ENCODE measurements around the gene DEGS2. TPM values are rescaled to one million over a fixed set of nuclear protein-coding genes. Genes with fewer than 3 reads are reported as not detected.

Gene DEGS2
- total RNA-seq, 1 experiment from 2014 or later = 1.6 TPM

DNA sequence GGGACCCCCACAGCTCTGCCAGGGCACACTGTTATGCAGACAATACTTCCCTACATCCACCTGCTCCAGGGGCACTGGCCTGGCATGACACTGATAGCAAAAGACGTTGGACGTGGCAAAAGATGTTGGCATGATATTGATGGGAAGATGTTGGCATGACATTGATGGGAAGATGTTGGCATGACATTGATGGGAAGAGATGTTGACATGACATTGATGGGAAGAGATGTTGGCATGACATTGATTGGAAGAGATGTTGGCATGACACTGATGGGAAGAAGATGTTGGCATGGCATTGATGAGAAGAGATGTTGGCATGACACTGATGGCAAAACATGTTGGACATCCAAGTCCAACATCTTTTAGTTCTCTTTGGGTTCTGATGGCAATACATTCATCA lies 11.4 kb upstream of the DEGS2 start:
- no peaks in the 10 kb centered on the region for H4K20me1 ChIP-seq (ENCODE audit: low read length)
- H3K79me2 ChIP-seq (ENCODE audit: low read length) = no peaks in the 10 kb centered on the region
- intact Hi-C loops (cut with micrococcal nuclease) = no loop called here
- no peak overlapping the region for H3K4me3 ChIP-seq (ENCODE audit: low read length)
- no peak overlapping the region for H2AFZ ChIP-seq (ENCODE audit: low read length)
- no TSS peak for BruUV-seq (replicated peaks)
- no peaks in the 10 kb centered on the region for H3F3A ChIP-seq (ENCODE audit: low read length, unreplicated experiment)
- H3K4me1 ChIP-seq (ENCODE audit: insufficient read depth, low read length) = no peaks in the 10 kb centered on the region
- ChIA-PET POLR2A (ENCODE audit: unreplicated experiment) (no interaction called here), CTCF (no interaction called here)
- H3K27ac ChIP-seq (ENCODE audit: low read length) = no peak overlapping the region
- no peak overlapping the region for H3K9ac ChIP-seq (ENCODE audit: low read length)
- no peak for TF ChIP-seq EZH2 (IDR thresholded peaks at IDR 0.05; ENCODE audit: low read length, unreplicated experiment)
- TF ChIP-seq EZH2phosphoT487 (IDR thresholded peaks at IDR 0.05; ENCODE audit: borderline replicate concordance, low read length) = no peak
- TF ChIP-seq, protein P1, sequence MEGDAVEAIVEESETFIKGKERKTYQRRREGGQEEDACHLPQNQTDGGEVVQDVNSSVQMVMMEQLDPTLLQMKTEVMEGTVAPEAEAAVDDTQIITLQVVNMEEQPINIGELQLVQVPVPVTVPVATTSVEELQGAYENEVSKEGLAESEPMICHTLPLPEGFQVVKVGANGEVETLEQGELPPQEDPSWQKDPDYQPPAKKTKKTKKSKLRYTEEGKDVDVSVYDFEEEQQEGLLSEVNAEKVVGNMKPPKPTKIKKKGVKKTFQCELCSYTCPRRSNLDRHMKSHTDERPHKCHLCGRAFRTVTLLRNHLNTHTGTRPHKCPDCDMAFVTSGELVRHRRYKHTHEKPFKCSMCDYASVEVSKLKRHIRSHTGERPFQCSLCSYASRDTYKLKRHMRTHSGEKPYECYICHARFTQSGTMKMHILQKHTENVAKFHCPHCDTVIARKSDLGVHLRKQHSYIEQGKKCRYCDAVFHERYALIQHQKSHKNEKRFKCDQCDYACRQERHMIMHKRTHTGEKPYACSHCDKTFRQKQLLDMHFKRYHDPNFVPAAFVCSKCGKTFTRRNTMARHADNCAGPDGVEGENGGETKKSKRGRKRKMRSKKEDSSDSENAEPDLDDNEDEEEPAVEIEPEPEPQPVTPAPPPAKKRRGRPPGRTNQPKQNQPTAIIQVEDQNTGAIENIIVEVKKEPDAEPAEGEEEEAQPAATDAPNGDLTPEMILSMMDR (conservative IDR thresholded peaks at IDR 0.05; ENCODE audit: low read depth, low read length) = no peak
- H3K4me2 ChIP-seq (ENCODE audit: low read length) = no peak overlapping the region
- no peak for ATAC-seq
- H3K9me3 ChIP-seq (ENCODE audit: low read length) = no peaks in the 10 kb centered on the region
- DNase-seq = no peak
- no peaks in the 10 kb centered on the region for H3K36me3 ChIP-seq (ENCODE audit: low read depth, low read length)
- H3K27me3 ChIP-seq (ENCODE audit: low read length) = no peaks in the 10 kb centered on the region
- H3K9me2 ChIP-seq (replicated peaks; ENCODE audit: low read length) = no peaks in the 10 kb centered on the region

DNA sequence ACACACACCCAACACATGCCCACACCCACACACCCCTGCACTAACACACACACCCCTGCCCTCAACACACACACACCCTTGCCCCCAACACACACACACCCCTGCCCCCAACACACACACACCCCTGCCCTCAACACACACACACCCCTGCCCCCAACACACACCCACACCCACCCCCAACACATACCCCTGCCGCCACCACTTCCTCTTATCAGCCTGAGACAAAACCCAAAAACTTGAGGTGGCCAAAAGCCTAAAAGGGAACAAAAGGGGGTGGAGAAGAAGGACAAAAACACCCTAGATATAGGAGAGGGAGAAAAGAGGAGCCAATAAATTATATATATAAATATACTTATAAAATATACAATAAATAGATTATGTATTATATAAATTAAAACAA lies 9.1 kb upstream of the DEGS2 start:
- Histone ChIP-seq H3K4me2 (ENCODE audit: low read length) (no peak overlapping the region), H2AFZ (ENCODE audit: low read length) (no peak overlapping the region), H3K9me3 (ENCODE audit: low read length) (no peaks in the 10 kb centered on the region), H3K27ac (ENCODE audit: low read length) (no peak overlapping the region), H3K9me2 (replicated peaks; ENCODE audit: low read length) (no peaks in the 10 kb centered on the region), H3K4me3 (ENCODE audit: low read length) (no peak overlapping the region), H3K9ac (ENCODE audit: low read length) (no peak overlapping the region), H3K4me1 (ENCODE audit: insufficient read depth, low read length) (no peaks in the 10 kb centered on the region), H3K79me2 (ENCODE audit: low read length) (no peaks in the 10 kb centered on the region), H3K36me3 (ENCODE audit: low read depth, low read length) (no peaks in the 10 kb centered on the region), H3F3A (ENCODE audit: low read length, unreplicated experiment) (no peaks in the 10 kb centered on the region), H3K27me3 (ENCODE audit: low read length) (no peaks in the 10 kb centered on the region), H4K20me1 (ENCODE audit: low read length) (no peaks in the 10 kb centered on the region)
- no peak for ATAC-seq
- intact Hi-C loops (cut with micrococcal nuclease) = no loop called here
- BruUV-seq (replicated peaks) = no TSS peak
- no peak for DNase-seq
- ChIA-PET POLR2A (ENCODE audit: unreplicated experiment) (no interaction called here), CTCF (no interaction called here)
- TF ChIP-seq, protein P1 (conservative IDR thresholded peaks at IDR 0.05; ENCODE audit: low read depth, low read length) = no peak
- TF ChIP-seq EZH2 (IDR thresholded peaks at IDR 0.05; ENCODE audit: low read length, unreplicated experiment) (no peak), EZH2phosphoT487 (IDR thresholded peaks at IDR 0.05; ENCODE audit: borderline replicate concordance, low read length) (no peak)

DNA sequence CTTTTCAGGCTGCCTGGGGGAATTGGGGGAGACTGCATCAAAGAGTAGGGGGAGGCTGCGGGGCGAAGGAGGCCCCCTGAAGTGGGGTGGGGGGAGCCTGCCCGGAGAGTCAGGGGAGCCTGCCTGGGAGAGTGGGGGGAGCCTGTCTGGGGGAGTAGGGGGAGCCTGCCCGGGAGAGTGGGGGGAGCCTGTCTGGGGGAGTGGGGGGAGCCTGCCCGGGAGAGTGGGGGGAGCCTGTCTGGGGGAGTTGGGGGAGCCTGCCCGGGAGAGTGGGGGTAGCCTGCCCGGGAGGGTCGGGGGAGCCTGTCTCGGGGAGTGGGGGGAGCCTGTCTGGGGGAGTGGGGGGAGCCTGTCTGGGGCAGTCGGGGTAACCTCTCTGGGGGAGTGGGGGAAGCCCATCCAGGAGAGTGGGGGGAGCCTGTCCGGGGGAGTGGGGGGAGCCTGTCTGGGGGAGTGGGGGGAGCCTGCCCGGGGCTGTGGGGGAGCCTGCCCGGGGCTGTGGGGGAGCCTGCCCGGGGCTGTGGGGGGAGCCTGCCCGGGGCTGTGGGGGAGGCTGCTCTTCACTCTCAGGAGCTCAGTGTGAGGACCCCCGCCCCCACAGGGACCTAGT lies 6.5 kb upstream of the DEGS2 start:
- no peaks in the 10 kb centered on the region for H3K79me2 ChIP-seq (ENCODE audit: low read length)
- H4K20me1 ChIP-seq (ENCODE audit: low read length) = no peaks in the 10 kb centered on the region
- intact Hi-C loops (cut with micrococcal nuclease) = no loop called here
- no peak for TF ChIP-seq EZH2phosphoT487 (IDR thresholded peaks at IDR 0.05; ENCODE audit: borderline replicate concordance, low read length)
- TF ChIP-seq, protein P1 (conservative IDR thresholded peaks at IDR 0.05; ENCODE audit: low read depth, low read length) = no peak
- TF ChIP-seq EZH2 (IDR thresholded peaks at IDR 0.05; ENCODE audit: low read length, unreplicated experiment) = no peak
- no peak overlapping the region for H3K4me2 ChIP-seq (ENCODE audit: low read length)
- DNase-seq (no peak), ATAC-seq (no peak)
- no peaks in the 10 kb centered on the region for H3K27me3 ChIP-seq (ENCODE audit: low read length)
- no peaks in the 10 kb centered on the region for H3K4me1 ChIP-seq (ENCODE audit: insufficient read depth, low read length)
- no peaks in the 10 kb centered on the region for H3F3A ChIP-seq (ENCODE audit: low read length, unreplicated experiment)
- POLR2A ChIA-PET (ENCODE audit: unreplicated experiment) = no interaction called here
- H3K36me3 ChIP-seq (ENCODE audit: low read depth, low read length) = no peaks in the 10 kb centered on the region
- no peaks in the 10 kb centered on the region for H3K9me2 ChIP-seq (replicated peaks; ENCODE audit: low read length)
- no peak overlapping the region for H2AFZ ChIP-seq (ENCODE audit: low read length)
- no TSS peak for BruUV-seq (replicated peaks)
- no peak overlapping the region for H3K27ac ChIP-seq (ENCODE audit: low read length)
- H3K4me3 ChIP-seq (ENCODE audit: low read length) = no peak overlapping the region
- H3K9me3 ChIP-seq (ENCODE audit: low read length) = no peaks in the 10 kb centered on the region
- no peak overlapping the region for H3K9ac ChIP-seq (ENCODE audit: low read length)
- CTCF ChIA-PET = no interaction called here

Measured in PC-3 (cell line).